Vagina (tissue), 2 donors: ENCODE results near the gene ZDHHC22. TPM values are rescaled to one million over a fixed set of nuclear protein-coding genes. Genes with fewer than 3 reads are reported as not detected.

ENCODE experiments used
- DNase-seq, 2 donors: peaks; one replicate each; pipeline ENCODE4 v3.0.0-alpha.2; 2017; ENCODE audit errors: extremely low spot score in 2 of 2
- H3K27ac ChIP-seq: fragments of 200-600 bp; sonication (generic); one replicate; pipeline ENCODE4 v1.5.1; 2019
- H3K27me3 ChIP-seq: fragments of 200-600 bp; sonication (generic); one replicate; pipeline ENCODE4 v1.5.1; 2019
- H3K36me3 ChIP-seq, 2 donors: fragments of 200-600 bp; sonication (generic); one replicate each; pipeline ENCODE4 v1.5.1; 2017 to 2019
- H3K4me1 ChIP-seq: fragments of 200-600 bp; sonication (generic); one replicate; pipeline ENCODE4 v1.5.1; 2019
- H3K4me3 ChIP-seq, 2 donors: fragments of 200-600 bp; sonication (generic); 1 replicate in 1 of 2; 2 replicates in 1 of 2; pipeline ENCODE4 v1.5.1; 2016 to 2019
- H3K9me3 ChIP-seq: fragments of 200-600 bp; sonication (generic); one replicate; pipeline ENCODE4 v1.5.1; 2019
- POLR2A ChIP-seq, 2 donors: fragments of 450-650 bp; IDR thresholded peaks; one replicate each; pipeline ENCODE4 v1.6.1; 2017; ENCODE audit warnings: antibody characterized with exemption in 2 of 2, mild to moderate bottlenecking in 2 of 2, moderate library complexity in 2 of 2
- POLR2AphosphoS5 ChIP-seq, 2 donors: sonication (generic); formaldehyde crosslinking; IDR thresholded peaks; one replicate each; pipeline ENCODE4 v1.9.0; 2017; ENCODE audit warnings: antibody characterized with exemption in 2 of 2, mild to moderate bottlenecking in 2 of 2, low read depth in 1 of 2; ENCODE audit not compliant: insufficient read depth in 1 of 2
- intact Hi-C: fragments of 100-400 bp; cut with DNase I; formaldehyde crosslinking; loops from one replicate; pipeline ENCODE4 v1.15.1; 2023
- total RNA-seq: library from RNA; depleted of rRNA; stranded (reverse); fragments of >200 nt; gene quantifications from one replicate; pipeline ENCODE4 v1.2.3, GENCODE V29; 2016
- TF ChIP-seq, protein P1 (sequence below), 3 experiments: fragments of 450-650 bp in 2 of 3; fragments of 200-600 bp in 1 of 3; sonication (generic) in 1 of 3; IDR thresholded peaks; one replicate each; pipeline ENCODE4 v1.5.1; 2017 to 2019; ENCODE audit warnings: antibody characterized with exemption in 3 of 3, mild to moderate bottlenecking in 2 of 3, moderate library complexity in 2 of 3

Gene ZDHHC22, protein sequence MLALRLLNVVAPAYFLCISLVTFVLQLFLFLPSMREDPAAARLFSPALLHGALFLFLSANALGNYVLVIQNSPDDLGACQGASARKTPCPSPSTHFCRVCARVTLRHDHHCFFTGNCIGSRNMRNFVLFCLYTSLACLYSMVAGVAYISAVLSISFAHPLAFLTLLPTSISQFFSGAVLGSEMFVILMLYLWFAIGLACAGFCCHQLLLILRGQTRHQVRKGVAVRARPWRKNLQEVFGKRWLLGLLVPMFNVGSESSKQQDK
- not detected for total RNA-seq

GRCh38 chr14:77141214-77142004 is at the start of gene ZDHHC22:
ZDHHC22 (minus strand) TSS chr14:77141791; CDS start chr14:77139738, 2,053 bp downstream.
- TF ChIP-seq POLR2A (IDR thresholded peaks at IDR 0.05) (no peak), POLR2AphosphoS5 (IDR thresholded peaks at IDR 0.05; ENCODE audit: insufficient read depth in 1 of 2, low read depth in 1 of 2) (no peak)
- TF ChIP-seq, protein P1, sequence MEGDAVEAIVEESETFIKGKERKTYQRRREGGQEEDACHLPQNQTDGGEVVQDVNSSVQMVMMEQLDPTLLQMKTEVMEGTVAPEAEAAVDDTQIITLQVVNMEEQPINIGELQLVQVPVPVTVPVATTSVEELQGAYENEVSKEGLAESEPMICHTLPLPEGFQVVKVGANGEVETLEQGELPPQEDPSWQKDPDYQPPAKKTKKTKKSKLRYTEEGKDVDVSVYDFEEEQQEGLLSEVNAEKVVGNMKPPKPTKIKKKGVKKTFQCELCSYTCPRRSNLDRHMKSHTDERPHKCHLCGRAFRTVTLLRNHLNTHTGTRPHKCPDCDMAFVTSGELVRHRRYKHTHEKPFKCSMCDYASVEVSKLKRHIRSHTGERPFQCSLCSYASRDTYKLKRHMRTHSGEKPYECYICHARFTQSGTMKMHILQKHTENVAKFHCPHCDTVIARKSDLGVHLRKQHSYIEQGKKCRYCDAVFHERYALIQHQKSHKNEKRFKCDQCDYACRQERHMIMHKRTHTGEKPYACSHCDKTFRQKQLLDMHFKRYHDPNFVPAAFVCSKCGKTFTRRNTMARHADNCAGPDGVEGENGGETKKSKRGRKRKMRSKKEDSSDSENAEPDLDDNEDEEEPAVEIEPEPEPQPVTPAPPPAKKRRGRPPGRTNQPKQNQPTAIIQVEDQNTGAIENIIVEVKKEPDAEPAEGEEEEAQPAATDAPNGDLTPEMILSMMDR (IDR thresholded peaks at IDR 0.05): no peak
- intact Hi-C loops: no loop called here
- H3K4me1 ChIP-seq: peaks cover 28% of the 10 kb centered on the region
- no peaks in the 10 kb centered on the region for H3K9me3 ChIP-seq
- no peak for DNase-seq
- H3K36me3 ChIP-seq: no peaks in the 10 kb centered on the region
- H3K27ac ChIP-seq: no peak within 1 kb of the TSS
- H3K4me3 ChIP-seq: peak within 1 kb of the TSS; percentile 26 to 33
- H3K27me3 ChIP-seq: peaks cover 4% of the 10 kb centered on the region

DNA sequence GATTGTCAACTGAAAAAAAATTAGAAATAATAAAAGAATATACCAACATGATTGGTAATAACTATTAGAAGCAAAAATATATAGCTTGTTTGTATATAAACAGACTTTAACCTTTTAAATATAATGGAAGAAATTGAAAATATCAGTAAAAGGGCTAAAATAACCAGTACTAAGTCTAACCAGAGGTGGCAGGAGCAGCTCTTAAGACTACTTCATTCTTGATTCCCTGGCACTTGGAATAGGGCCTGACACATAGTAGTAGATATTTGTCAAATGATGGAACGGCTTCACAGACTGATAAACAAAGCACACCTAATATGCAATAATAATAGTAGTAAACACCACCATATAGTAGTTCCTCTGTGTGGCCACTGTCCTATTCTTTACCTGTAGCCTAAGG is 49.4 kb upstream of the ZDHHC22 start:
- no peak for DNase-seq
- peaks cover 9% of the 10 kb centered on the region for H3K4me1 ChIP-seq
- H3K36me3 ChIP-seq: no peaks in the 10 kb centered on the region
- intact Hi-C loops: no loop called here
- H3K4me3 ChIP-seq: no peak overlapping the region
- H3K9me3 ChIP-seq: no peaks in the 10 kb centered on the region
- H3K27ac ChIP-seq: no peak overlapping the region
- H3K27me3 ChIP-seq: no peaks in the 10 kb centered on the region
- TF ChIP-seq POLR2AphosphoS5 (IDR thresholded peaks at IDR 0.05; ENCODE audit: insufficient read depth in 1 of 2, low read depth in 1 of 2) (no peak), POLR2A (IDR thresholded peaks at IDR 0.05) (no peak)
- TF ChIP-seq, protein P1 (IDR thresholded peaks at IDR 0.05): no peak

DNA sequence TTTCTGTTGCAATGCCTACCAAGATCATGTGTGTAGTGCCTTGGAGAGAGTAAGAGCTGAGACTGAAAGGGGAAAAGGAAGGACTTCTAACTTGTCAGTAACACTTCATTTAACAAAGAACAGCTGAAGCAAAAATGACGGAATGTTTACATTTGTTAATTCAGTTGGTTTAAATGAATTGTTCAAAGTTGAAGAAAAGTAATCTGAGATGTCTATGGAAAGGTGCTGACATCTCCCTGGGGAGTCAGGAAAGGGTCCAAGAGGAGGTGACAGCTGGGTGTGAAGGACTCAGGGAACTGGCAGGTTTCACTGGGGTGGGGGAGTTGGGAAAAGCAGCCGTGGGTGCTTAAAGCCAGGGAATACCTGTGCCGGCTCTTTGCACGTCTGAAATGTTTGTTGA is 47.9 kb upstream of the ZDHHC22 start:
- Histone ChIP-seq H3K4me3 (no peak overlapping the region), H3K27ac (no peak overlapping the region), H3K36me3 (no peaks in the 10 kb centered on the region), H3K4me1 (peaks cover 9% of the 10 kb centered on the region), H3K27me3 (no peaks in the 10 kb centered on the region), H3K9me3 (no peaks in the 10 kb centered on the region)
- intact Hi-C loops: no loop called here
- peak in 1 of 2 donors; percentile 34 for DNase-seq
- TF ChIP-seq POLR2A (IDR thresholded peaks at IDR 0.05): no peak

GRCh38 chr14:77187649-77188012 is 46.0 kb upstream of the ZDHHC22 start:
- Histone ChIP-seq H3K36me3 (no peaks in the 10 kb centered on the region), H3K27me3 (no peaks in the 10 kb centered on the region), H3K9me3 (no peaks in the 10 kb centered on the region), H3K4me1 (peaks cover 20% of the 10 kb centered on the region), H3K27ac (no peak overlapping the region), H3K4me3 (no peak overlapping the region)
- DNase-seq: peak in 1 of 2 donors; percentile 72
- intact Hi-C loops: no loop called here
- no peak for TF ChIP-seq POLR2AphosphoS5 (IDR thresholded peaks at IDR 0.05; ENCODE audit: insufficient read depth in 1 of 2, low read depth in 1 of 2)
- TF ChIP-seq, protein P1 (IDR thresholded peaks at IDR 0.05): no peak
- TF ChIP-seq POLR2A (IDR thresholded peaks at IDR 0.05): no peak

DNA sequence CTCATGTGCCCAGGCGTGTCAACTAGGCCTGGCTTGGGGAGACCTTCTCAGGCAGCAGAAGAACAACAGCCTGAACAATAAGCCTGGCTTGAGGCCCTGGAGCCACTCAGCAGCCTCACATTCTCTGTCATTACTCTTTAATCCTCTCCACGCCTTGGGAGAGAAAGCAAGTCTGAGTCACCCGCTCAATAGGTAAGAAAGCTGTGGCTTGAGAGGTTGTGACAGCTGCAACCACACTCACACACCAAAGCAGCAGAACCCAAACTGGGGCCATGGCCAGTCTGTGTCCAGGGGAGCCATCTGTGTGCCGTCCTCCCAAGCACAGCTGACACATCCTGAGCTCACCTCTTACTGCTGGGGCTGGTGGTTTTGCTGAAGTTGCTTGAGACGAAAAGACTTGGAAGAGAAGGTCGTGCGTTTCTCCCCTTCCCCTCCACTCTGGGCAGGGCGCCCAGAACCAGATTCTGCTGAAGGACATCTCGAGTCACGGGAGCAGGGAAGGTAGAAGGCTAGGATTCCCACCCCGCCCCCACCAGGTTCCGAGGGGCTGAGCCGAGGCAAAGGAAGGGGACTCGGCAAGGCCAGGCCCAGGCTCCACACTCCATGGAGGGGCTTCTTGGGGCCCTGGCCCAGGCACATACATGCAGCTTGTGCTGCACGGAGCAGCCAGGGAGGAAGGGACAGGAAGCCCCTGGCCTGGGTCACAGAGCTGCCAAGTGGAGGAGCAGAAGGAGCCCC is 45.5 kb upstream of the ZDHHC22 start:
- no peaks in the 10 kb centered on the region for H3K9me3 ChIP-seq
- H3K4me3 ChIP-seq: no peak overlapping the region
- TF ChIP-seq POLR2A (IDR thresholded peaks at IDR 0.05) (no peak), POLR2AphosphoS5 (IDR thresholded peaks at IDR 0.05; ENCODE audit: insufficient read depth in 1 of 2, low read depth in 1 of 2) (no peak)
- TF ChIP-seq, protein P1 (IDR thresholded peaks at IDR 0.05): no peak
- H3K27ac ChIP-seq: no peak overlapping the region
- H3K36me3 ChIP-seq: no peaks in the 10 kb centered on the region
- H3K4me1 ChIP-seq: peaks cover 25% of the 10 kb centered on the region
- no peaks in the 10 kb centered on the region for H3K27me3 ChIP-seq
- peak in 1 of 2 donors; percentile 81 for DNase-seq
- intact Hi-C loops: no loop called here
